OCI-LY1 (cell line): ENCODE measurements around the gene HLCS.

Source experiments
- H2AFZ ChIP-seq: fragments of 200-600 bp; sonication (generic), shearing (Covaris generic); 2 replicates; pipeline ENCODE4 v1.6.0; 2014; ENCODE audit warnings: antibody characterized with exemption, mild to moderate bottlenecking, low read length
- H3F3A ChIP-seq: fragments of 200-600 bp; sonication (generic), shearing (Covaris generic); 2 replicates; pipeline ENCODE4 v1.6.0; 2014; ENCODE audit warnings: mild to moderate bottlenecking, antibody characterized with exemption, low read length, moderate library complexity; ENCODE audit not compliant: insufficient read depth
- H3K27ac ChIP-seq: fragments of 200-600 bp; sonication (generic); 2 replicates; pipeline ENCODE4 v1.5.1; 2014; ENCODE audit warnings: low read length, mixed run types, mild to moderate bottlenecking, low read depth; ENCODE audit not compliant: poor library complexity, severe bottlenecking
- H3K27me3 ChIP-seq: fragments of 200-600 bp; sonication (generic); 2 replicates; pipeline ENCODE4 v1.6.0; 2014; ENCODE audit warnings: antibody characterized with exemption, mild to moderate bottlenecking, low read length, moderate library complexity; ENCODE audit not compliant: insufficient read depth
- H3K36me3 ChIP-seq: fragments of 200-600 bp; sonication (generic); 2 replicates; pipeline ENCODE4 v1.6.1; 2014; ENCODE audit warnings: mild to moderate bottlenecking, antibody characterized with exemption, low read length, moderate library complexity, mixed read lengths; ENCODE audit not compliant: insufficient read depth
- H3K4me1 ChIP-seq: fragments of 200-600 bp; sonication (generic); 2 replicates; pipeline ENCODE4 v1.5.1; 2014; ENCODE audit warnings: mild to moderate bottlenecking, low read length, moderate library complexity; ENCODE audit not compliant: insufficient read depth, severe bottlenecking
- H3K4me2 ChIP-seq: fragments of 200-600 bp; sonication (generic), shearing (Covaris generic); 2 replicates; pipeline ENCODE4 v1.6.1; 2014; ENCODE audit warnings: low read length
- H3K4me3 ChIP-seq: fragments of 200-600 bp; sonication (generic); 2 replicates; pipeline ENCODE4 v1.5.1; 2014; ENCODE audit warnings: low read length, low read depth, mild to moderate bottlenecking, mixed read lengths; ENCODE audit not compliant: poor library complexity, severe bottlenecking
- H3K79me2 ChIP-seq: fragments of 200-600 bp; shearing (Covaris generic); 2 replicates; pipeline ENCODE4 v1.6.1; 2016; ENCODE audit warnings: mixed run types, low read length, mixed read lengths; ENCODE audit not compliant: insufficient read depth
- H3K9ac ChIP-seq: fragments of 200-600 bp; sonication (generic), shearing (Covaris generic); 2 replicates; pipeline ENCODE4 v1.6.1; 2014; ENCODE audit warnings: mild to moderate bottlenecking, low read length, mixed read lengths
- H3K9me2 ChIP-seq: fragments of 200-600 bp; sonication (generic), shearing (Covaris generic); 2 replicates; pipeline ENCODE4 v1.6.1; 2014; ENCODE audit warnings: low read depth, mild to moderate bottlenecking, low read length, mixed read lengths
- H3K9me3 ChIP-seq: fragments of 200-600 bp; shearing (Covaris generic); 2 replicates; pipeline ENCODE4 v1.6.1; 2014; ENCODE audit warnings: low read length, mixed read lengths
- H4K20me1 ChIP-seq: fragments of 200-600 bp; sonication (generic), shearing (Covaris generic); 2 replicates; pipeline ENCODE4 v1.6.0; 2016; ENCODE audit warnings: mild to moderate bottlenecking, low read length; ENCODE audit not compliant: insufficient read depth
- CTCF ChIP-seq: fragments of 200-600 bp; sonication (generic), shearing (Covaris generic); IDR thresholded peaks from 2 replicates; pipeline ENCODE4 v1.5.1; 2017; ENCODE audit warnings: mild to moderate bottlenecking, antibody characterized with exemption, low read length, moderate library complexity, mixed read lengths
- EZH2 ChIP-seq: fragments of 200-600 bp; sonication (generic), shearing (Covaris generic); IDR thresholded peaks from 2 replicates; pipeline ENCODE4 v1.8.0; 2017; ENCODE audit warnings: borderline replicate concordance, mixed run types, mild to moderate bottlenecking, antibody characterized with exemption, low read length, moderate library complexity, mixed read lengths

HLCS gene

GRCh38 chr21:36759348-36760083, 207.0 kb downstream of the HLCS start:
- Histone ChIP-seq H3K79me2 (no peaks in the 10 kb centered on the region), H3K4me3 (no peak overlapping the region), H3K27me3 (no peaks in the 10 kb centered on the region), H3K9me3 (no peaks in the 10 kb centered on the region), H3K4me2 (no peak overlapping the region), H2AFZ (no peak overlapping the region), H3K36me3 (no peaks in the 10 kb centered on the region), H4K20me1 (no peaks in the 10 kb centered on the region), H3K4me1 (no peaks in the 10 kb centered on the region), H3K27ac (no peak overlapping the region), H3F3A (no peaks in the 10 kb centered on the region), H3K9ac (no peak overlapping the region), H3K9me2 (no peaks in the 10 kb centered on the region)
- no peak for TF ChIP-seq CTCF
- TF ChIP-seq EZH2: no peak

DNA sequence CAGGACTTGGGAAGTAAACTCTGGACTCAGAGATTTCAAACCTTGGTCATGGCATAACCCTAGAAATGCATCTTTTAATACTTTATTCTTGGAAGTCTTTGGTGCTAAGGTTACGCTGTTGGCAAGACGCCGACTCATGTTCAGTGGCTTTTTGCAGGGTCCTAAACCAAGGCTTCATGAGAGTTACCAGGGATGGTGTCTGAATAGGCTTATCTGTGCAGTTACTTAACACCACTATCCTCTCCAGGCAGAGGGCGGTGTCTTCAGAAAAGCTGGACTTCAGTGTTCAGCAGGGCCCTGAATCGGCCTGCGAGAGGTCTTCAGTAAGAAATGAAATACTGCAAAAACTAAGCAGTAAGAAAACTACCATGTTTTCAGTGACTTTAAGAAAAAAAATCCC, 209.3 kb downstream of the HLCS start:
- H3K27me3 ChIP-seq: no peaks in the 10 kb centered on the region
- H2AFZ ChIP-seq: no peak overlapping the region
- no peak overlapping the region for H3K27ac ChIP-seq
- no peaks in the 10 kb centered on the region for H3K9me2 ChIP-seq
- TF ChIP-seq EZH2 (no peak), CTCF (no peak)
- no peaks in the 10 kb centered on the region for H3K79me2 ChIP-seq
- no peaks in the 10 kb centered on the region for H3K4me1 ChIP-seq
- H3F3A ChIP-seq: no peaks in the 10 kb centered on the region
- H3K4me2 ChIP-seq: no peak overlapping the region
- no peak overlapping the region for H3K9ac ChIP-seq
- no peaks in the 10 kb centered on the region for H3K36me3 ChIP-seq
- no peaks in the 10 kb centered on the region for H4K20me1 ChIP-seq
- no peaks in the 10 kb centered on the region for H3K9me3 ChIP-seq
- no peak overlapping the region for H3K4me3 ChIP-seq

GRCh38 chr21:36756527-36756926, 209.9 kb downstream of the HLCS start:
- no peak overlapping the region for H3K9ac ChIP-seq
- TF ChIP-seq CTCF: no peak
- no peak for TF ChIP-seq EZH2
- H3K9me2 ChIP-seq: no peaks in the 10 kb centered on the region
- no peak overlapping the region for H3K27ac ChIP-seq
- no peaks in the 10 kb centered on the region for H3K9me3 ChIP-seq
- H2AFZ ChIP-seq: no peak overlapping the region
- H3K27me3 ChIP-seq: no peaks in the 10 kb centered on the region
- H3K4me3 ChIP-seq: no peak overlapping the region
- H4K20me1 ChIP-seq: no peaks in the 10 kb centered on the region
- no peaks in the 10 kb centered on the region for H3F3A ChIP-seq
- H3K36me3 ChIP-seq: no peaks in the 10 kb centered on the region
- no peaks in the 10 kb centered on the region for H3K4me1 ChIP-seq
- no peaks in the 10 kb centered on the region for H3K79me2 ChIP-seq
- no peak overlapping the region for H3K4me2 ChIP-seq
